CD8-positive, alpha-beta memory T cell (primary cell): Measurements from ENCODE around the gene TTLL4. TPM values are rescaled to one million over a fixed set of nuclear protein-coding genes. Genes with fewer than 3 reads are reported as not detected.
A peak's percentile ranks its signal among the peaks of the same experiment; 100 is the strongest.

ENCODE experiments used
- CTCF ChIA-PET: fragments of 350-600 bp; sonication (Branson Sonifier 250); formaldehyde crosslinking; loops from one replicate; lab custom pipeline; 2021; ENCODE audit warnings: antibody characterized with exemption; lab: Charles Lee
- POLR2A ChIA-PET: fragments of 350-600 bp; sonication (Branson Sonifier 250); formaldehyde crosslinking; loops from one replicate; lab custom pipeline; 2021; ENCODE audit warnings: antibody characterized with exemption; lab: Charles Lee
- DNase-seq, 5 donors: peaks; one replicate each; pipeline versions ENCODE4 v3.0.0 to v3.0.0-alpha.2; 2020 to 2022; ENCODE audit warnings: mixed read lengths in 1 of 5
- H3K27ac ChIP-seq: one replicate; pipeline ENCODE4 v1.7.0; 2013; ENCODE audit warnings: low read depth, mild to moderate bottlenecking, low read length, moderate library complexity
- H3K27me3 ChIP-seq: 2 replicates; pipeline ENCODE4 v1.7.0; 2013; ENCODE audit warnings: low read length, mild to moderate bottlenecking; ENCODE audit not compliant: insufficient read depth, poor library complexity, severe bottlenecking
- H3K36me3 ChIP-seq: 2 replicates; pipeline ENCODE4 v1.7.0; 2013; ENCODE audit warnings: mild to moderate bottlenecking, low read length, moderate library complexity; ENCODE audit not compliant: insufficient read depth
- H3K4me1 ChIP-seq: 2 replicates; pipeline ENCODE4 v1.7.0; 2013; ENCODE audit warnings: mild to moderate bottlenecking, low read length, moderate library complexity; ENCODE audit not compliant: insufficient read depth
- H3K4me3 ChIP-seq: 2 replicates; pipeline ENCODE4 v1.7.0; 2013; ENCODE audit warnings: mild to moderate bottlenecking, low read length
- H3K9me3 ChIP-seq: 2 replicates; pipeline ENCODE4 v1.7.0; 2013; ENCODE audit warnings: mild to moderate bottlenecking, low read length
- H3K27ac Mint-ChIP-seq, 8 donors: one replicate each; pipeline ENCODE4 v1.8.0; 2020 to 2021; ENCODE audit warnings: mixed read lengths in 8 of 8, mild to moderate bottlenecking in 6 of 8, inconsistent platforms in 3 of 8, moderate library complexity in 3 of 8
- H3K27me3 Mint-ChIP-seq, 2 donors: one replicate each; pipeline ENCODE4 v1.8.0; 2020 to 2021; ENCODE audit warnings: mixed read lengths in 2 of 2, mild to moderate bottlenecking in 1 of 2, moderate library complexity in 1 of 2
- H3K36me3 Mint-ChIP-seq, 3 donors: one replicate each; pipeline ENCODE4 v1.8.0; 2020 to 2021; ENCODE audit warnings: mixed read lengths in 3 of 3, inconsistent platforms in 1 of 3, mild to moderate bottlenecking in 1 of 3
- H3K4me1 Mint-ChIP-seq, 3 donors: one replicate each; pipeline ENCODE4 v1.8.0; 2020 to 2021; ENCODE audit warnings: mixed read lengths in 3 of 3, inconsistent platforms in 1 of 3, mild to moderate bottlenecking in 1 of 3
- H3K4me3 Mint-ChIP-seq, 7 donors: one replicate each; pipeline ENCODE4 v1.8.0; 2020 to 2021; ENCODE audit warnings: mixed read lengths in 7 of 7, mild to moderate bottlenecking in 6 of 7, moderate library complexity in 4 of 7, inconsistent platforms in 2 of 7
- H3K9me3 Mint-ChIP-seq, 5 donors: one replicate each; pipeline ENCODE4 v1.8.0; 2020 to 2022; ENCODE audit warnings: mixed read lengths in 5 of 5, mild to moderate bottlenecking in 3 of 5, moderate library complexity in 2 of 5, inconsistent platforms in 1 of 5
- polyA plus RNA-seq: library from polyadenylated mRNA; unstranded; fragments of 300-500 nt; fragmentation: Illumina TruSeq; gene quantifications from one replicate; pipeline ENCODE4 v1.2.3, GENCODE V29; 2021
- total RNA-seq, 2 experiments: library from RNA; stranded (reverse); gene quantifications; one replicate each; pipeline ENCODE4 v1.2.3, GENCODE V29; 2021

TTLL4 gene
- total and polyA plus RNA-seq, 3 experiments from 2014 or later, result 7.1 to 44.2 (median 42.0) TPM

GRCh38 chr2:218792433-218792832 is 81.8 kb downstream of the TTLL4 start:
- no peak overlapping the region for H3K27ac Mint-ChIP-seq
- no peak for DNase-seq
- Histone ChIP-seq H3K27me3 (peaks cover 4% of the 10 kb centered on the region), H3K36me3 (no peaks in the 10 kb centered on the region), H3K27ac (no peak overlapping the region), H3K4me1 (no peaks in the 10 kb centered on the region), H3K4me3 (no peak overlapping the region), H3K9me3 (no peaks in the 10 kb centered on the region)
- CTCF ChIA-PET, result no interaction called here
- no peaks in the 10 kb centered on the region for H3K9me3 Mint-ChIP-seq
- no peak overlapping the region for H3K4me3 Mint-ChIP-seq
- peaks cover 0 to 5% (median 0%) of the 10 kb centered on the region in 3 donors for H3K36me3 Mint-ChIP-seq
- POLR2A ChIA-PET, result no interaction called here
- peaks cover 17 to 40% of the 10 kb centered on the region in 2 donors for H3K27me3 Mint-ChIP-seq
- H3K4me1 Mint-ChIP-seq, result no peaks in the 10 kb centered on the region

- ChIA-PET CTCF (no interaction called here), POLR2A (no interaction called here)
- H3K27me3 ChIP-seq, result peaks cover 4% of the 10 kb centered on the region
Measured at GRCh38 chr2:218796691-218797090, 86.1 kb downstream of the TTLL4 start.

GRCh38 chr2:218798767-218799504 is 88.3 kb downstream of the TTLL4 start:
- peaks cover 0 to under 1% (median 0%) of the 10 kb centered on the region in 5 donors for H3K9me3 Mint-ChIP-seq
- H3K27ac Mint-ChIP-seq, result no peak overlapping the region
- POLR2A ChIA-PET, result no interaction called here
- Histone ChIP-seq H3K4me3 (no peak overlapping the region), H3K27ac (no peak overlapping the region), H3K4me1 (peaks cover 12% of the 10 kb centered on the region), H3K27me3 (no peaks in the 10 kb centered on the region), H3K36me3 (no peaks in the 10 kb centered on the region), H3K9me3 (no peaks in the 10 kb centered on the region)
- peaks cover 14 to 39% of the 10 kb centered on the region in 2 donors for H3K27me3 Mint-ChIP-seq
- H3K4me1 Mint-ChIP-seq, result peaks cover 9 to 18% (median 12%) of the 10 kb centered on the region in 3 donors
- DNase-seq, result no peak
- CTCF ChIA-PET, result no interaction called here
- H3K4me3 Mint-ChIP-seq, result no peak overlapping the region
- no peaks in the 10 kb centered on the region for H3K36me3 Mint-ChIP-seq

More at GRCh38 chr2:218796691-218797090, 86.1 kb downstream of the TTLL4 start:
- Mint-ChIP-seq H3K4me1 (peaks cover 0 to 2% (median 1%) of the 10 kb centered on the region in 3 donors), H3K27me3 (peaks cover 14 to 39% of the 10 kb centered on the region in 2 donors), H3K27ac (no peak overlapping the region), H3K9me3 (no peaks in the 10 kb centered on the region), H3K36me3 (no peaks in the 10 kb centered on the region), H3K4me3 (no peak overlapping the region)
- H3K27ac ChIP-seq, result no peak overlapping the region
- no peak overlapping the region for H3K4me3 ChIP-seq
- H3K4me1 ChIP-seq, result no peaks in the 10 kb centered on the region
- no peak for DNase-seq
- H3K9me3 ChIP-seq, result no peaks in the 10 kb centered on the region
- H3K36me3 ChIP-seq, result no peaks in the 10 kb centered on the region

- ChIA-PET POLR2A (no interaction called here), CTCF (no interaction called here)
- H3K4me3 ChIP-seq, result no peak overlapping the region
- peaks cover 7 to 11% (median 9%) of the 10 kb centered on the region in 5 donors for H3K9me3 Mint-ChIP-seq
- no peaks in the 10 kb centered on the region for H3K36me3 ChIP-seq
- DNase-seq, result no peak
- H3K9me3 ChIP-seq, result peaks cover 8% of the 10 kb centered on the region
- H3K4me1 ChIP-seq, result peaks cover 12% of the 10 kb centered on the region
- H3K27me3 Mint-ChIP-seq, result peaks cover 20 to 37% of the 10 kb centered on the region in 2 donors
- no peaks in the 10 kb centered on the region for H3K27me3 ChIP-seq
- peaks cover 9 to 18% (median 12%) of the 10 kb centered on the region in 3 donors for H3K4me1 Mint-ChIP-seq
- H3K27ac Mint-ChIP-seq, result no peak overlapping the region
- H3K36me3 Mint-ChIP-seq, result peaks cover 0 to 4% (median 0%) of the 10 kb centered on the region in 3 donors
- H3K27ac ChIP-seq, result no peak overlapping the region
- no peak overlapping the region for H3K4me3 Mint-ChIP-seq
Measured at GRCh38 chr2:218799990-218800389, 89.4 kb downstream of the TTLL4 start.

GRCh38 chr2:218802386-218802994 is 91.9 kb downstream of the TTLL4 start:
- Mint-ChIP-seq H3K4me1 (peaks cover 9 to 18% (median 12%) of the 10 kb centered on the region in 3 donors), H3K4me3 (no peak overlapping the region), H3K27me3 (peaks cover 28 to 51% of the 10 kb centered on the region in 2 donors), H3K9me3 (peaks cover 9 to 16% (median 12%) of the 10 kb centered on the region in 5 donors), H3K36me3 (peaks cover 0 to 13% (median 0%) of the 10 kb centered on the region in 3 donors), H3K27ac (peak overlapping the region in 1 of 8 donors; percentile 68)
- Histone ChIP-seq H3K36me3 (no peaks in the 10 kb centered on the region), H3K27me3 (peaks cover 4% of the 10 kb centered on the region), H3K9me3 (peaks cover 8% of the 10 kb centered on the region), H3K4me1 (peaks cover 12% of the 10 kb centered on the region), H3K27ac (no peak overlapping the region), H3K4me3 (no peak overlapping the region)
- ChIA-PET POLR2A (interaction anchor here (1.0 kb wide), 1 partner anchor 92 kb away, joined by 3 read pairs; the partner anchor contains the start of gene TTLL4), CTCF (no interaction called here)
- DNase-seq, result peak in 2 of 5 donors; percentile 26 to 61

GRCh38 chr2:218804817-218805216 is 94.2 kb downstream of the TTLL4 start:
- Mint-ChIP-seq H3K27ac (no peak overlapping the region), H3K36me3 (peaks cover 0 to 13% (median 0%) of the 10 kb centered on the region in 3 donors), H3K4me3 (no peak overlapping the region), H3K27me3 (peaks cover 24 to 59% of the 10 kb centered on the region in 2 donors), H3K4me1 (peaks cover 9 to 18% (median 12%) of the 10 kb centered on the region in 3 donors), H3K9me3 (peaks cover 9 to 16% (median 12%) of the 10 kb centered on the region in 5 donors)
- peaks cover 12% of the 10 kb centered on the region for H3K4me1 ChIP-seq
- H3K27me3 ChIP-seq, result peaks cover 4% of the 10 kb centered on the region
- POLR2A ChIA-PET, result interaction anchor here (0.5 kb wide), 1 partner anchor 130 kb away, joined by 3 read pairs; no protein-coding TSS in a partner anchor
- no peak overlapping the region for H3K4me3 ChIP-seq
- DNase-seq, result no peak
- H3K9me3 ChIP-seq, result peaks cover 8% of the 10 kb centered on the region
- no peak overlapping the region for H3K27ac ChIP-seq
- no peaks in the 10 kb centered on the region for H3K36me3 ChIP-seq
- CTCF ChIA-PET, result no interaction called here
